HepG2 (cell line): ENCODE data around the gene HDAC8. TPM values are rescaled to one million over a fixed set of nuclear protein-coding genes. Genes with fewer than 3 reads are reported as not detected.

ENCODE experiments used
- ATF7 ChIP-seq, 2 experiments: fragments of 450-650 bp in 1 of 2; sonication (generic) in 1 of 2; formaldehyde crosslinking in 1 of 2; IDR thresholded peaks; 2 replicates each; pipeline versions ENCODE4 v1.4.0 to v1.6.1; 2016 to 2020; ENCODE audit warnings: antibody characterized with exemption in 1 of 2, mild to moderate bottlenecking in 1 of 2, missing genetic modification reagents in 1 of 2
- CEBPB ChIP-seq: IDR thresholded peaks from 2 replicates; pipeline ENCODE4 v1.6.1; 2011; ENCODE audit warnings: low read depth, low read length, improper control_type of control experiment, borderline replicate concordance
- CREB1 ChIP-seq, 2 experiments: fragments of 450-650 bp in 1 of 2; IDR thresholded peaks; 2 replicates each; pipeline ENCODE4 v1.6.1; 2016 to 2017; ENCODE audit warnings: control low read depth in 1 of 2, mild to moderate bottlenecking in 1 of 2, missing compliant biosample characterization in 1 of 2, missing genetic modification characterization in 1 of 2
- GABPB1 ChIP-seq: IDR thresholded peaks from 2 replicates; pipeline ENCODE4 v1.6.1; 2016; ENCODE audit warnings: mild to moderate bottlenecking, missing genetic modification reagents, moderate library complexity, missing compliant biosample characterization
- MATR3 ChIP-seq: sonication (generic); formaldehyde crosslinking; IDR thresholded peaks from 2 replicates; pipeline ENCODE4 v1.4.0; 2020; ENCODE audit warnings: missing genetic modification reagents
- NR2C2 ChIP-seq: sonication (generic); formaldehyde crosslinking; IDR thresholded peaks from 2 replicates; pipeline ENCODE4 v1.4.0; 2020; ENCODE audit warnings: missing genetic modification reagents, mild to moderate bottlenecking, moderate library complexity, borderline replicate concordance
- POLR2G ChIP-seq: fragments of 200-400 bp; formaldehyde crosslinking; IDR thresholded peaks from 2 replicates; pipeline ENCODE4 v1.6.1; 2018; ENCODE audit warnings: mild to moderate bottlenecking, low read depth, low read length, moderate library complexity
- ZMYM4 ChIP-seq: sonication (generic); formaldehyde crosslinking; IDR thresholded peaks from 2 replicates; pipeline ENCODE4 v1.8.1; 2023; ENCODE audit warnings: mild to moderate bottlenecking, missing genetic modification reagents
- ZNF207 ChIP-seq: fragments of 450-650 bp; IDR thresholded peaks from 2 replicates; pipeline ENCODE4 v1.6.1; 2016; ENCODE audit warnings: antibody characterized with exemption, borderline replicate concordance
- ZNF614 ChIP-seq: IDR thresholded peaks from 2 replicates; pipeline ENCODE4 v1.6.1; 2018; ENCODE audit warnings: missing biosample characterization, missing genetic modification reagents, inconsistent platforms, borderline replicate concordance
- ZSCAN21 ChIP-seq: sonication (generic); formaldehyde crosslinking; IDR thresholded peaks from 2 replicates; pipeline ENCODE4 v1.8.0; 2022; ENCODE audit warnings: mild to moderate bottlenecking, missing genetic modification reagents, moderate library complexity, borderline replicate concordance
- polyA plus RNA-seq, 8 experiments: library from polyadenylated mRNA; depleted of rRNA in 3 of 8; stranded (reverse) in 7 of 8; unstranded in 1 of 8; fragments of >200 nt; fragmentation: Illumina TruSeq in 4 of 8; extraction: Trizol in 4 of 8; gene quantifications; 2 replicates each; pipeline versions ENCODE4 v1.2.1 to v1.2.3, GENCODE V29; 2011 to 2016; ENCODE audit warnings: low read depth in 4 of 8, missing spikeins in 1 of 8, mixed read lengths in 1 of 8; ENCODE audit not compliant: insufficient read depth in 1 of 8
- total RNA-seq, 5 experiments: library from RNA; depleted of rRNA; stranded (reverse); fragments of >200 nt; fragmentation: Illumina TruSeq; extraction: Trizol; gene quantifications; 2 replicates each; pipeline ENCODE4 v1.2.3, GENCODE V29; 2016; ENCODE audit warnings: low read depth in 1 of 5
- TF ChIP-seq, protein P1 (sequence below): sonication (generic); formaldehyde crosslinking; IDR thresholded peaks from 2 replicates; pipeline ENCODE4 v1.5.0; 2020; ENCODE audit warnings: missing genetic modification reagents

Gene HDAC8
- total and polyA plus RNA-seq, 2 of the 13 experiments (the other 11 are each of a cell fraction or from before 2014, with no cell fraction given), result 13.7 to 28.6 TPM

DNA sequence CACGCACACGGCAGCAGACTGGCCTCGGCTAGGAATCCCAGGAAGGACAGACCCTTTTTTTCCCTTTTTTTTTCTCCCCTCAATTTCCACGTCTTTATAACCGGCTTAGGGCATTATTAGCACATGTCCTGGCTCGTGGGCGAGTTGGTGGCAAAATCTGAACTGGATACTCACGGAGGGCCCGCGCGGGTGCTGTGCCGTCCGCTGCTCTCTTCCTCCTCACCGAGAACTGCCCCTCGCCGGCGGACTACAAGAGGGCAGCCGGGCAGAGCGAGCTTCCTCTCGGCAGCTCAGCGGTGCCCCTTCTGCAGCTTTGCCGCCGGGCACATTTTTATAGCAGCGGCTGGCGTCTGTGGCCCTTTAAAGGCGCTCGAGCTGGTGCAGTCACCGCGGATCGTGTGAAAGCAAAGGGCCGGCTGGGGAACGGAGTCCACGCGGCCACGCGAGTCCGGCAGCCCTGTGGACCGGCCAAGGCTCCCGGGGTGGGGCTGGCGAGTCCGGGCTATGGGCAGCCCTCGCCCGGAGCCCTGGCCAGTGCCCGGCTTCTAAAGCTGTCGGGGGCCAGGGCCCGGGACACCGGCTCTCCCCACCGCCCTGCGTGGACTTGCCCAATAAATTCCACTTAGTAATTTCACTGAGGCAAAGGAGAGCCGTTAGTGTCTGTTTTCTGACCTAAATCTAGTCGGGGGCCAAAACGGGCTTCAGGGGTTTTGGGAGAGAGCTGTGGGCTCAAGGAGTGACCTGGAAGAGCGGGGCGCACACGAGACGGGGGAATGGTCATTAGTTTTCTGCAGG lies 265.6 kb downstream of the HDAC8 start (continued):
- TF ChIP-seq POLR2G (no peak), NR2C2 (CRISPR knock-in tag) (no peak), CEBPB (no peak), ZNF207 (no peak), ATF7 (IDR thresholded peaks at IDR 0.05) (no peak), ATF7 (CRISPR knock-in tag; IDR thresholded peaks at IDR 0.05) (no peak), ZMYM4 (CRISPR knock-in tag) (no peak), ZNF614 (no peak), MATR3 (CRISPR knock-in tag) (no peak), CREB1 (IDR thresholded peaks at IDR 0.05) (no peak), CREB1 (CRISPR knock-in tag; IDR thresholded peaks at IDR 0.05) (no peak), ZSCAN21 (no peak), GABPB1 (CRISPR knock-in tag) (no peak)
- TF ChIP-seq, protein P1, sequence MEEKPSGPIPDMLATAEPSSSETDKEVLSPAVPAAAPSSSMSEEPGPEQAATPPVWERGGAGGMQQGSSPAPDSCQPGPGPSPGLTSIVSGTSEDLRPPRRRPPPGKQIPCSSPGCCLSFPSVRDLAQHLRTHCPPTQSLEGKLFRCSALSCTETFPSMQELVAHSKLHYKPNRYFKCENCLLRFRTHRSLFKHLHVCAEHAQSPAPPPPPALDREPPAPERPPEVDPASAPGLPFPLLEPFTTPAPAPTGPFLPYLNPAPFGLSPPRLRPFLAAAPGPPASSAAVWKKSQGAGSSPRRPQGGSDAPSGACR, result no peak
- TF ChIP-seq, all 625 proteins: peak for 6
